ENCODE results near the gene PRKG1.
"Not testable (repeated sequence)": the region's sequence is repeated elsewhere in the genome, so short reads cannot be mapped to it uniquely, and the experiment has no call there.

Gene PRKG1

GRCh38 chr10:51687296-51687695 lies 613.0 kb downstream of the PRKG1 start:
- no peak for DNase-seq
- intact Hi-C loops (cut with DNase I), result no loop called here

- intact Hi-C loops (cut with DNase I); DNase-seq: not testable (repeated sequence)
These were observed 614.5 kb downstream of the PRKG1 start for GRCh38 chr10:51688826-51689225.

DNA sequence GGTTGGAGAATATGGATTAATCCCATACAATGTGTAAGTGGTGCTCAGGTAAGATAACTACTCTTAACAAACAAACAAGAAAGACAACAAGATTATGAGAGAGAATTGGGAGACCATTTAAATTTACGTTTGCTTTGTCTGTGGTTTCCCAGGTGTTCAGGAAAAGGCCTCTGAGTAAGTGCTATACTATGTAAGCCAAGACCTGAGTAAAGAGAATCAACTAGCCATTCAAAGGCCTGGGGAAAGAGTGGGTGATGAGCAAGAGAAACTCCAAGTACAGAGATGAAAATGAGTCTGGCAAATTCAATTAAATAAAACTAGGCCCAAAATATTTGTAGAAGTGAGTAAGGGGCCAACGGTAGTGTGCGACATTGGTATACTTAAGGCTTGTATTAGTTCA lies 615.2 kb downstream of the PRKG1 start:
- no peak for DNase-seq
- intact Hi-C loops (cut with DNase I), result no loop called here

DNA sequence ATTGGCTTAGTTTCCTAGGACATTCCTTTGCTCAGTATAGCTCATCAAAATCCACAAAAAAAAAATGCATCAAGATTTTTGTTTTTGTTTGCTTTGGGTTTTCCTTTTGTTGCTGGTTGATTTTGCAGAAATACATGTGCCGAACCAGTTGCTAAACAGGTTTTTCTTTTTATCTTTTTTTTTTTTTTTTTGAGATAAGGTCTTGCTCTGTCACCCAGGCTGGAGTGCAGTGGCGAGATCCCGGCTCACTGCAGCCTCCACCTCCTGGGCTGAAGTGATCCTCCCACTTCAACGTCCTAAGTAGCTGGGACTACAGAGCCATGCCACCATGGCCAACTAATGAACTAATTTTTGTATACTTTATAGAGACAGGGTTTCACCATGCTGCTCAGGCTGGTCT lies 616.8 kb downstream of the PRKG1 start:
- intact Hi-C loops (cut with DNase I), result no loop called here
- no peak for DNase-seq

DNA sequence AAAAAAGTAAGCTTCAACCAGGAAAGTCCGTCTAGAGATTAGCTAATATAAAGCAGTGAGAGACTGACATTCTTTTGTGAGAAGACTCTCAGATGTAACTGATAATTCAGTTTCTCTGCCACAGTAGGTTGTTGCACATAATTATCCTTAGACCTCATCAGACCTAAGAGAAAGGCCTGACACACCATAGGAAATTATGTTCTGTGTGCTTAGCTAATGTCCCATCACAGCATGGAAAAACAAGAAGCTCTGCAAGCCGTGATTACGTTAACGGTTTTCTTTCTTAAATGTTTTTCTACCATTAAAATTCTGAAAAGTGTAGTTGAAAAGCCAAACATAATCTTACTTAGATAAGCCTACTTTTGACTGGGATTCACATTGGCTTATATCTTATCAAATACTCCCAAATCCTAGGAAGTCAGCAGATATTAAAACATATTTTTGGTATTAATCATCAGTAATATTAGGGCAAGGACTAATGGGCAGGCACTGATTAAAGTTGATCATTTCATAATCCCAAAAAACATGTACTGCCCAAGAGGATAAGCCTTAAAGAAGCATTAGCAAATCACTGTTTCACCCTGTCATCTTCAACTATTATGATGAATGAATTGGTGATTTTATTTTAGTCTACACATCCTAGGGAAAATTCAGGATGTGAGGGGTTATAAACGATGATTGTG lies 619.9 kb downstream of the PRKG1 start:
- DNase-seq, result no peak
- intact Hi-C loops (cut with DNase I), result no loop called here

GRCh38 chr10:51696251-51696650 lies 622.0 kb downstream of the PRKG1 start:
- no peak for DNase-seq
- intact Hi-C loops (cut with DNase I), result no loop called here

DNA sequence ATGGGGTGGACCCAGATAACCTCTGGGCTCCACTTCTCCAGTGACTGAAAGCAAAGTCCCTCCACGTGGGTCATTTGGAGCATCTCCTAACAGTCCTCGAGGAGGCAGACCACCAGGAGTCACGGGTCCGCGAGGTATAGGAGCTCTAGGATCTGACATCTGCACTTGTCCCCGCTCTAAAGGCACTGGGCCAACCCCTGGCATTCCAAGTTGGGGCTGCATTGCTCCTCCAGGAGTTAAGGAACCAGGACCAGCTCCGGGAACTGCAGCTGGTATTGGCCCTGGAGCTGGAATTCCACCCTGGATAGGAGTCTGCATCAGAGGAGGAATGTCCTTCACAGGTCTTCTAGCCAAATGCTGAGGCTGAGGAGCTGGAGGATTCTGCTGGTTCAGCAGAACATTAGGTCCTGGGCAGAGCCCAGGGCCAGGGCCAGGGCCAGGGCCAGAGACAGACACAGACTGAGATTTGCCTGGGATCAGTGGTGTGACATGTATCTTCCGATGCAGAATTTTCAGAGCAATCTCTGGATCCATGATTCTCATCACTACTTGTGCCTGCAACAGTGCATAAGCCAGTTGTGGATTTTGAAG lies 624.3 kb downstream of the PRKG1 start:
- intact Hi-C loops (cut with DNase I), result no loop called here

GRCh38 chr10:51699145-51699474 lies 624.8 kb downstream of the PRKG1 start:
- peak in 7 of 42 donors; percentile 8 to 30 (median 16) for DNase-seq
- intact Hi-C loops (cut with DNase I), result no loop called here

More for the DNA sequence above, 624.3 kb downstream of the PRKG1 start:
- peak in 1 of 42 donors; percentile 17 for DNase-seq

DNA sequence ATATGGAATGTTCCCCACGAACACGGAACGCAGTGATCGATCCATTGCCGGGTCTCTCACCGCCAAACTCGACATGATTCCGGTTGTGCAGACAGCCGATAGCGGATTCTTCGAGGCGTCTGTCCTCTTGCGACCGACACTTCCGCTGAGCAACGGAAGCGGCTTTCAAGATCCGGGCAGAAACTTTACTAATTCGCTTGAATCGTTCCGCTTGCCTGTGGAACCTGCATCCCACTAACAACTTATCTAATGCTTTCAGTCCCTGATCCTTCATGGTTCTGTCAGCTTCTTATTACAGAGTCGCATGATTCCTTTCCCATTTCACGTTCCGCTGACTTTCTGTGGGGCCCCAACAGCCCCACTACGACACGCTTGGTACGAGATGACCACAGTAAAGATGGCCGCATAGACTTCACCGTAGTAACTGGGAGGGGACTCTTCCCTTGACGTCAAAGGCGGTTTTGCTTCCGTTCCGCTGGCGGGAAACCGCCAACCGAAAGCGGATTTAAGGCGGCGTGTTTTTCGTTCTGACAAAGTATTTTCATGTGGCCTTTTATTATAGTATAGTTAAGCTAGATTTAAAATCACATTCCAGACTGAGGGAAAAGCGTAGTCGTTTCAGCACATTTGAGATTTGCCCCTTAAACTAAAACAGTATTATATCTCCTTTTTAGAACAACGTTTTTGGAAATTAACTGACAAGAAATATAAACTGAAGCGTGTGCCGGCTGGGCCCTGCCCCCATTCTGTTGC lies 625.4 kb downstream of the PRKG1 start, which contains the start of gene CSTF2T:
CSTF2T (minus strand) TSS at position 121 of the 753 bp plus-strand sequence; CDS start at position 75, 46 bp downstream.
- intact Hi-C loops (cut with DNase I), result no loop called here
- peak; percentile 82 to 96 (median 91) for DNase-seq

- peak in 15 of 42 donors; percentile 13 to 56 (median 28) for DNase-seq
- intact Hi-C loops (cut with DNase I), result no loop called here
These were observed 626.0 kb downstream of the PRKG1 start for GRCh38 chr10:51700228-51700817.

- no peak for DNase-seq
- intact Hi-C loops (cut with DNase I), result no loop called here
These were observed 631.5 kb downstream of the PRKG1 start for GRCh38 chr10:51705774-51706173.

DNA sequence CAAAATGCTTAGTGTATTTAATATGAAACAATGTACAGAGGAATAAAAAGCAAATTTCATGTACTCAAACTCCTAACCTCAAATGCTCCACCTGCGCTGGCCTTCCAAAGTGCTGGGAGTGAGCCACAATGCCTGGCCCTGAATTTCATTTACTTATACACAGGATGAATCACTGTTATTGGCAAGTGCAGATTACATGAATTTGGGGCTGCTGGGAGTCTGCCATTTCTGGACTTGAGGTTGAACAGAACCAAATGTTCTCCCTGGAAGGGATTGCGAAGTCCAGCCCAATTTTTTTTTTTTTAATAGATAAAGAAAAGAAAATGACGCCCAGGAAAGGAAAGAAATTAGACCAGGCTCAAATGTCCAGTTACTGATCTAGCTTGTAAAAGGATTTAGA lies 631.9 kb downstream of the PRKG1 start:
- DNase-seq, result peak in 11 of 42 donors; percentile 8 to 72 (median 26)
- intact Hi-C loops (cut with DNase I), result no loop called here

DNA sequence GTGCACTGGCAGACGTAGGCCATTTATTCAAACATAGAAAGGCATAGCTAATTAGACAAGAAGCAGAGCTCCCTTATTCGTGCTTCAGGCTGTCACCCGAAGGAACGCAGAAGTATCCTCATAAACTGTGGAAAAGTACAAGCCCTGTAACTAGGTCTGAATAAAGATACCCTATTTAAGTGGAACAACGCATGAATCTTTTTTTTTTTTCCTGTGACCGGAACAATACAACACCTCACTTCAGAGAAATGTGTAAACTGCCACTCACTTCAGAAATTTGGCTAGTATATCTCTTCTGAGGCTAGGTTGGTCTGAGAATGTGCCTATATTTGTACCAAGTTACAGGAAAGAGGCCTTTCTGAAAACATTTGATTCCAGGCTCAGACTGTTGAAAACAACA lies 633.1 kb downstream of the PRKG1 start:
- intact Hi-C loops (cut with DNase I), result no loop called here
- no peak for DNase-seq

DNA sequence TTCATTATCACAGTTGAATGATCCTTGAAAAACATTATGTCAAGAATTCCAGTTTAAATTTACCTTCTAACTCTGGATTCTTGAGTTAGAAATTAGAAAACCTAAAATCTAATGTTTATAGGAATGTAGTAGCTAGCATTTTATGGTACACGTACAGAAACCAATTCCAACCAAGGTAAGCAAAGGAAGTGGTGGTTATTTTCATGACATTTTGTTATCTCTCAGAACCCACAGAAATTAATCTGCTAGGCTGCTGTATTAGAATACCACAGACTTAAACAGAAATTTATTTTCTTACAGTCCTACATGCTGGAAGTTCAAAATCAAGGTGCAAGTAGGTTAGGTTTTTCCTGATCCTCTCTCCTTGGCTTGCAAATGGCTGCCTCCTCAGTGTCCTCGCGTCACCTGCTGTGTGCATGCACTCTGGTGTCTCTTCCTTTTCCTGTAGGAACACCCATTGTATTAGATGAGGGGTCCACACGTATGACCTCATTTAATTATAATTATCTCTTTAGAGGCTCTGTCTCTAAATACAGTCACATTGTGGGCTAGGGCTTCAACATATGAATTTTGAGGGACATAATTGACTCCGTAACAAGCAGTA lies 633.6 kb downstream of the PRKG1 start:
- intact Hi-C loops (cut with DNase I), result no loop called here
- DNase-seq, result no peak

DNA sequence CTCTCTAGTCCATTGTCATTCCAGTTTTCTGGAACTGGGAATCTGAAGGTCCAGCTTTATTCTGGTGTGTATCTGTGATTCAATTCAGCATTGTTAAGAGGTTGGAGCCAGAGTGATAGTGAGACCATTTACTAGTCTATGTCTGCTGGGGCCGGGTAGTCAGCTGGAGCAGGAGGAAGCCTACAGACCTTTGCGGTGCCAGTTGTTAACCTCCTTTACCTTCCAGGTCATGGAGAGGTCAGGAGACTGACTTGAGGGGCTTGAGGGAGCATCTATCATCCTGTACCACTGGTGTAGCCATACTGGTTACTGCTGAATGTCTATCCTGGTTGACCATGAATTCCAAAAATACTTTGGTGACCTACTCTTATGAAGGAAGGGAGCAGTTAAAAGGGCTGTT lies 634.3 kb downstream of the PRKG1 start:
- intact Hi-C loops (cut with DNase I), result no loop called here
- DNase-seq, result no peak

DNA sequence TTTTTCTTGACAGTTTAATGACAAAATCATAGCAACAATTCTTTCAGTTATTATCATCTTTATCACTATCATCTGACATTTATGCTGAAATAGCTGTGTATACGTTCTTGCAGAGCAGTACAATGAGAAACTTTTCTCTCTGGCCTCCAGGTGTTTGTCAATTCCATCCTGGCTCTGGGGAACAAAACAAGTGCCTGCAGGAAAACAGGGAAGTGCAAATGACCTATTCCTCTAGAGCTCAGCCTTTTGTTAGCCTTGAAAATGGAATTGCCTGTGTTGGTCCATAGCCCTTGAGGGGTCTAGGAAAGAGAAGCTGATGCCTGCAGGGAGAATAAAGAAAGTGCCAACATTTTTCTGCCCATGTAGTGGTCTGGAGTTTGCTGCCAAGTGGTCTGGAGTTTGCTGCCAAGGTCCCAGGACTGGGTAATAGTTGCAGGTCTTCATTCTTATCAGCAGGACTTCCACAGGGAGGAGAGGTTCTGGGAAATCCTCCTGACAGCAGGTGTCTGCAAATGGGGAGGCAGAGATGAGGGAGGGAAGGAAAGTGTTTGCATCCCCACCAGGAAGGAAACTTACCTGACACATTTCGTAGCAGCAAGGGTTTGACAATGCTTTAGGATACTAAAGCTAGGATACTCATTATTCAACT lies 635.2 kb downstream of the PRKG1 start:
- intact Hi-C loops (cut with DNase I), result no loop called here
- DNase-seq, result no peak

- intact Hi-C loops (cut with DNase I), result no loop called here
- DNase-seq, result no peak
These were observed 637.2 kb downstream of the PRKG1 start for GRCh38 chr10:51711519-51711891.

- no peak for DNase-seq
- intact Hi-C loops (cut with DNase I), result no loop called here
These were observed 642.7 kb downstream of the PRKG1 start for GRCh38 chr10:51716981-51717380.

DNA sequence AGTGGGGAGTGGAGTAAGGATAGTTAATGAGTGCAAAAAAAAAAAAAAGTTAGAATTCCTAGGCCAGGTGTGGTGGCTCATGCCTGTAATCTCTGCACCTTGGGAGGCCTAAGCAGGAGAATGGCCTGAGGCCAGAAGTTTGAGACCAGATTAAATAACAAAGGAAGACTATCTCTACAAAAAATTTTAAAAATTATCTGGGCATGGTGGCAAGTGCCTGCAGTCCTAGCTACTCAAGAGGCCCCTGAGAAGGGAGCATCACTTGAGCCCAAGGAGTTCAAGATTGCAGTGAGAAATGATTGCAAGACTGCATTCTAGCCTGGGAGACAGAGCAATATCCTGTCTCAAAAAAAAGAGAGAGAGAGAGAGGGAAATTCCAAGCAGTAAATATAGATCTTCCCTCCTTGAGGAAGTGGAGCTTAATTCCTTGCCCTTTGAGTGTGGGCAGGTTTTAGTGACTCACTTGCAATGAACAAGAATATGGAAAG lies 644.6 kb downstream of the PRKG1 start:
- intact Hi-C loops (cut with DNase I), result no loop called here
- peak in 2 of 42 donors; percentile 11 to 37 for DNase-seq

All from head of caudate nucleus (tissue), 42 donors.